Renal cortical epithelial cell (primary cell): ENCODE measurements around the gene PRC1. TPM values are rescaled to one million over a fixed set of nuclear protein-coding genes. Genes with fewer than 3 reads are reported as not detected.

Experiments
- total RNA-seq: library from RNA; depleted of rRNA; stranded (reverse); fragments of >200 nt; gene quantifications from 2 replicates; pipeline ENCODE4 v1.2.3, GENCODE V29; 2014

PRC1 gene
- total RNA-seq, 1 donor from 2014 or later: 18.4 TPM

Other genes with a start within 250 kb of the PRC1 start
- 59.2 and 124 TPM in 2 replicates for gene FURIN, start 125.9 kb downstream of the PRC1 start, total RNA-seq
- gene FES, start 110.0 kb downstream of the PRC1 start, total RNA-seq: 3.3 and 7.1 TPM in 2 replicates
- gene MAN2A2, start 91.2 kb downstream of the PRC1 start, total RNA-seq: 12.0 and 31.3 TPM in 2 replicates
- gene HDDC3, start 62.0 kb downstream of the PRC1 start, total RNA-seq: 13.0 and 17.1 TPM in 2 replicates
- gene UNC45A, start 59.2 kb downstream of the PRC1 start, total RNA-seq: 71.0 and 74.1 TPM in 2 replicates
- gene RCCD1, start 39.7 kb downstream of the PRC1 start, total RNA-seq: 10.1 and 15.7 TPM in 2 replicates
- 13.8 and 22.4 TPM in 2 replicates for gene VPS33B, start 28.1 kb upstream of the PRC1 start, total RNA-seq
- under 0.01 and 0.52 TPM in 2 replicates for gene SV2B, start 105.7 kb upstream of the PRC1 start, total RNA-seq